ENCODE data around the gene PDZD7.

PDZD7 gene

GRCh38 chr10:100970076-100970913 is 60.6 kb downstream of the PDZD7 start:
- H3K4me3 ChIP-seq (ENCODE audit: low read depth, low read length): peak overlapping the region; percentile 67
- ChIA-PET CTCF (interaction anchor here (0.6 to 4.7 kb wide), 5 partner anchors 14 to 46 kb away, joined by 3 to 49 read pairs (median 4); no protein-coding TSS in a partner anchor), POLR2A (no interaction called here)
- DNase-seq (ENCODE audit: low read depth, low spot score): no peak
- TF ChIP-seq CTCF (IDR thresholded peaks at IDR 0.05; ENCODE audit: insufficient read depth, low read length, missing control alignments): no peak

- ChIA-PET CTCF (interaction anchor here (0.6 to 4.7 kb wide), 15 partner anchors 8 to 432 kb away, joined by 3 to 49 read pairs (median 4); partner anchors contain the start of genes MRPL43 and TWNK), POLR2A (no interaction called here)
- H3K4me3 ChIP-seq (ENCODE audit: low read depth, low read length): peak within 1 kb of the TSS; percentile 67
- TF ChIP-seq CTCF (IDR thresholded peaks at IDR 0.05; ENCODE audit: insufficient read depth, low read length, missing control alignments): peak; percentile 92
- DNase-seq (ENCODE audit: low read depth, low spot score): no peak
Measured at GRCh38 chr10:100969187-100970075, 61.5 kb downstream of the PDZD7 start, which contains the start of gene SEMA4G. Gene SEMA4G (plus strand): TSS chr10:100969504. CDS start chr10:100972913, 3,409 bp downstream.

GRCh38 chr10:100968863-100969186 is 62.1 kb downstream of the PDZD7 start:
- peak overlapping the region; percentile 67 for H3K4me3 ChIP-seq (ENCODE audit: low read depth, low read length)
- ChIA-PET POLR2A (no interaction called here), CTCF (interaction anchor here (0.8 to 4.7 kb wide), 13 partner anchors 8 to 431 kb away, joined by 3 to 49 read pairs (median 4); partner anchors contain the start of genes MRPL43 and TWNK)
- no peak for TF ChIP-seq CTCF (IDR thresholded peaks at IDR 0.05; ENCODE audit: insufficient read depth, low read length, missing control alignments)
- no peak for DNase-seq (ENCODE audit: low read depth, low spot score)

GRCh38 chr10:100968062-100968736 is 62.7 kb downstream of the PDZD7 start:
- no peak for DNase-seq (ENCODE audit: low read depth, low spot score)
- POLR2A ChIA-PET: no interaction called here
- no peak for TF ChIP-seq CTCF (IDR thresholded peaks at IDR 0.05; ENCODE audit: insufficient read depth, low read length, missing control alignments)
- CTCF ChIA-PET: interaction anchor here (0.8 to 4.7 kb wide), 16 partner anchors 8 to 431 kb away, joined by 3 to 49 read pairs (median 4); partner anchors contain the start of genes MRPL43 and TWNK
- no peak overlapping the region; the same call in 1 of the 2 replicates for H3K4me3 ChIP-seq (ENCODE audit: low read depth, low read length)

GRCh38 chr10:100967332-100967731 is 63.6 kb downstream of the PDZD7 start:
- H3K4me3 ChIP-seq (ENCODE audit: low read depth, low read length): no peak overlapping the region
- ChIA-PET POLR2A (no interaction called here), CTCF (interaction anchor here (0.7 to 4.7 kb wide), 11 partner anchors 10 to 58 kb away, joined by 3 to 49 read pairs (median 4); partner anchors contain the start of genes MRPL43 and TWNK)
- TF ChIP-seq CTCF (IDR thresholded peaks at IDR 0.05; ENCODE audit: insufficient read depth, low read length, missing control alignments): no peak
- DNase-seq (ENCODE audit: low read depth, low spot score): no peak
